ENCODE measurements around the gene NEDD4.
A peak's percentile ranks its signal among the peaks of the same experiment; 100 is the strongest.

Gene NEDD4

DNA sequence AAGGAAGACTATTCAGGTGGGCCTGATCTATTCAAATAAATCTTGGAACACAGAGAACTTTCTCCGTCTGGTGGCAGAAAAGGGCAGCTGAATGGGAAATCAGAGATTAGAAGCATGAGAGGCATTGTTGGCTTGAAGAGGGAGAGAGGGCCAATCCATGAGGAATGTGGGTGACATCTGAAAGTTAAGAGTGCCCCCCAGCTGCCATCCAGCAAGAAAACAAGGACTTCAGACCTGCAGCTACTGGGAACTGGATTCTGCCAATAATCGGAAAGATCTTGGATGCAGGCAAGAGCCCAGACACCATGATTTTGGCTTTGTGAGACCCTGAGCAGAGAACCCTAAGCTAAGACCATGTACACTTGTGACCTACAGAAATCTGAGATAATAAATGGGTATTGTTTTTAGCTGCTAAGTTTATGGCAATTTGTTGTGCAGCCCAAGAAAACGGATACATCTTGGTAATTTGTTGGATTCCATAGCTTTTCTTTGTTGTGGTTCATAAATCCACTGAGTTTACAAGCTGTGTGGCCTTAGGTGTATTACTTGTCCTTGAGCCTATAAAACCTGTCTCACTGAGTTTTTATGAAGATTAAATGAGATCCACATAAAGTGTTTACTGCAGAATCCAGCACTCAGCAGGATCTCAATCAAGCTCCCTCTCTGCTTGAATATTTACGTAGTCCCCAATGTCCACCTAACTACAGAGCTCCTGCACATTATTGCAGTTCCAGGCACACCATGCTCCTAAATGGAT lies 168.4 kb downstream of the NEDD4 start (continued):
- TF ChIP-seq, protein P1, sequence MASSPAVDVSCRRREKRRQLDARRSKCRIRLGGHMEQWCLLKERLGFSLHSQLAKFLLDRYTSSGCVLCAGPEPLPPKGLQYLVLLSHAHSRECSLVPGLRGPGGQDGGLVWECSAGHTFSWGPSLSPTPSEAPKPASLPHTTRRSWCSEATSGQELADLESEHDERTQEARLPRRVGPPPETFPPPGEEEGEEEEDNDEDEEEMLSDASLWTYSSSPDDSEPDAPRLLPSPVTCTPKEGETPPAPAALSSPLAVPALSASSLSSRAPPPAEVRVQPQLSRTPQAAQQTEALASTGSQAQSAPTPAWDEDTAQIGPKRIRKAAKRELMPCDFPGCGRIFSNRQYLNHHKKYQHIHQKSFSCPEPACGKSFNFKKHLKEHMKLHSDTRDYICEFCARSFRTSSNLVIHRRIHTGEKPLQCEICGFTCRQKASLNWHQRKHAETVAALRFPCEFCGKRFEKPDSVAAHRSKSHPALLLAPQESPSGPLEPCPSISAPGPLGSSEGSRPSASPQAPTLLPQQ (tag by site-specific recombination; IDR thresholded peaks at IDR 0.05), result no peak
- TF ChIP-seq ZNF629 (tag by site-specific recombination; IDR thresholded peaks at IDR 0.05), result peak; percentile 48
- no peak for TF ChIP-seq ZNF792 (tag by site-specific recombination; IDR thresholded peaks at IDR 0.05)
- no peak for TF ChIP-seq PBX3 (CRISPR knock-in tag; IDR thresholded peaks at IDR 0.05)
- peak; percentile 57; the same call in 1 of the 2 replicates for TF ChIP-seq ZSCAN23 (tag by site-specific recombination; IDR thresholded peaks at IDR 0.05)
- TF ChIP-seq BCL11A (tag by site-specific recombination; IDR thresholded peaks at IDR 0.05; ENCODE audit: low read depth), result peak; percentile 55; the same call in 1 of the 2 replicates
- TF ChIP-seq, protein P2, sequence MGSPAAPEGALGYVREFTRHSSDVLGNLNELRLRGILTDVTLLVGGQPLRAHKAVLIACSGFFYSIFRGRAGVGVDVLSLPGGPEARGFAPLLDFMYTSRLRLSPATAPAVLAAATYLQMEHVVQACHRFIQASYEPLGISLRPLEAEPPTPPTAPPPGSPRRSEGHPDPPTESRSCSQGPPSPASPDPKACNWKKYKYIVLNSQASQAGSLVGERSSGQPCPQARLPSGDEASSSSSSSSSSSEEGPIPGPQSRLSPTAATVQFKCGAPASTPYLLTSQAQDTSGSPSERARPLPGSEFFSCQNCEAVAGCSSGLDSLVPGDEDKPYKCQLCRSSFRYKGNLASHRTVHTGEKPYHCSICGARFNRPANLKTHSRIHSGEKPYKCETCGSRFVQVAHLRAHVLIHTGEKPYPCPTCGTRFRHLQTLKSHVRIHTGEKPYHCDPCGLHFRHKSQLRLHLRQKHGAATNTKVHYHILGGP (tag by site-specific recombination; IDR thresholded peaks at IDR 0.05), result peak; percentile 49; the same call in 1 of the 2 replicates

DNA sequence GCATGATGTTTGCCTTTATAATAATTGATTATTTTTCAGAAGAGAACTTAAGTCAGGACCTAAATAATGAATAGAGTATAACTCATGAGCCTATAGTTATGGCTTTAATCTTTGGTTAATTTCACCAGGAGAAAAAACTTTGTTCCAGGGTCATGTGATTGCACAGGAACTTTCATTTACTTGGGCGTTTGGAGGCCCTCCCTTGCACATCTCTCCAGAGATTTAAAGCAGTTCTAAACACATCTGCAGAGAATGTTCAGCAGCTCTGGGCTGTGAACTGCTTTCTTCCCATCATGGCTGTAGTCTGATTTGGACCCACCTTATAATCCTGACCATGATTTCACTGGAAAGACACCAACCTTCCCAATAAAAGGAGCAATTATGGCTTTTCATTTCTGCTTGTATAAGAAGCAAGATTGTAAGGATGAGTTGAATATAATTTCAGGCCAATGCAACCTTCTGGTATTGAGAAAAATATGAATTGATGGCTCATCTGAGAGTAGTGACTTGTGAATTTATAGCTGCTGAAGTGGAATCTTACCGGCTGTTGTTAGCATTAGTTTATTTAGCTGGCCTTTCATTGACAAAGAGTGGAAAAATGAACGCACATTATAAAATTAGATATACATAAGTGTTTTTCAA lies 169.6 kb downstream of the NEDD4 start:
- POLR2A ChIA-PET, result interaction anchor here (0.6 kb wide), 1 partner anchor 14 kb away, joined by 3 read pairs; no protein-coding TSS in a partner anchor
- Histone ChIP-seq H3K27ac (ENCODE audit: extremely low read depth, low read depth, low read length) (peak overlapping the region; percentile 71), H3K9me3 (ENCODE audit: control insufficient read depth, insufficient read depth, low read depth, low read length) (no peaks in the 10 kb centered on the region), H3K4me3 (ENCODE audit: low read depth, low read length) (no peak overlapping the region), H3K4me1 (ENCODE audit: control insufficient read depth, insufficient read depth, low read length) (peaks cover 13% of the 10 kb centered on the region), H3K36me3 (ENCODE audit: control insufficient read depth in 2 of 2, insufficient read depth in 1 of 2, low read length in 2 of 2) (no peaks in the 10 kb centered on the region)
- TF ChIP-seq ZNF777 (tag by site-specific recombination; IDR thresholded peaks at IDR 0.05; ENCODE audit: borderline replicate concordance) (no peak), KLF8 (tag by site-specific recombination; IDR thresholded peaks at IDR 0.05) (no peak), ZNF157 (tag by site-specific recombination; IDR thresholded peaks at IDR 0.05) (no peak), ZNF792 (tag by site-specific recombination; IDR thresholded peaks at IDR 0.05) (no peak), MYNN (tag by site-specific recombination; IDR thresholded peaks at IDR 0.05; ENCODE audit: borderline replicate concordance) (no peak), ZNF658 (tag by site-specific recombination; IDR thresholded peaks at IDR 0.05) (no peak), ZNF184 (tag by site-specific recombination; IDR thresholded peaks at IDR 0.05) (no peak), ZNF843 (tag by site-specific recombination; IDR thresholded peaks at IDR 0.05) (no peak)
- CTCF ChIA-PET, result interaction anchor here (0.6 to 1.0 kb wide), 2 partner anchors 9 to 49 kb away, joined by 3 to 4 read pairs; no protein-coding TSS in a partner anchor

- ChIA-PET CTCF (no interaction called here), POLR2A (no interaction called here)
- no peaks in the 10 kb centered on the region for H3K36me3 ChIP-seq (ENCODE audit: control insufficient read depth in 2 of 2, insufficient read depth in 1 of 2, low read length in 2 of 2)
- H3K4me1 ChIP-seq (ENCODE audit: control insufficient read depth, insufficient read depth, low read length), result peaks cover 13% of the 10 kb centered on the region
- no peak overlapping the region for H3K4me3 ChIP-seq (ENCODE audit: low read depth, low read length)
- H3K27ac ChIP-seq (ENCODE audit: extremely low read depth, low read depth, low read length), result peak overlapping the region; percentile 72
- H3K9me3 ChIP-seq (ENCODE audit: control insufficient read depth, insufficient read depth, low read depth, low read length), result no peaks in the 10 kb centered on the region
- TF ChIP-seq, protein P3, sequence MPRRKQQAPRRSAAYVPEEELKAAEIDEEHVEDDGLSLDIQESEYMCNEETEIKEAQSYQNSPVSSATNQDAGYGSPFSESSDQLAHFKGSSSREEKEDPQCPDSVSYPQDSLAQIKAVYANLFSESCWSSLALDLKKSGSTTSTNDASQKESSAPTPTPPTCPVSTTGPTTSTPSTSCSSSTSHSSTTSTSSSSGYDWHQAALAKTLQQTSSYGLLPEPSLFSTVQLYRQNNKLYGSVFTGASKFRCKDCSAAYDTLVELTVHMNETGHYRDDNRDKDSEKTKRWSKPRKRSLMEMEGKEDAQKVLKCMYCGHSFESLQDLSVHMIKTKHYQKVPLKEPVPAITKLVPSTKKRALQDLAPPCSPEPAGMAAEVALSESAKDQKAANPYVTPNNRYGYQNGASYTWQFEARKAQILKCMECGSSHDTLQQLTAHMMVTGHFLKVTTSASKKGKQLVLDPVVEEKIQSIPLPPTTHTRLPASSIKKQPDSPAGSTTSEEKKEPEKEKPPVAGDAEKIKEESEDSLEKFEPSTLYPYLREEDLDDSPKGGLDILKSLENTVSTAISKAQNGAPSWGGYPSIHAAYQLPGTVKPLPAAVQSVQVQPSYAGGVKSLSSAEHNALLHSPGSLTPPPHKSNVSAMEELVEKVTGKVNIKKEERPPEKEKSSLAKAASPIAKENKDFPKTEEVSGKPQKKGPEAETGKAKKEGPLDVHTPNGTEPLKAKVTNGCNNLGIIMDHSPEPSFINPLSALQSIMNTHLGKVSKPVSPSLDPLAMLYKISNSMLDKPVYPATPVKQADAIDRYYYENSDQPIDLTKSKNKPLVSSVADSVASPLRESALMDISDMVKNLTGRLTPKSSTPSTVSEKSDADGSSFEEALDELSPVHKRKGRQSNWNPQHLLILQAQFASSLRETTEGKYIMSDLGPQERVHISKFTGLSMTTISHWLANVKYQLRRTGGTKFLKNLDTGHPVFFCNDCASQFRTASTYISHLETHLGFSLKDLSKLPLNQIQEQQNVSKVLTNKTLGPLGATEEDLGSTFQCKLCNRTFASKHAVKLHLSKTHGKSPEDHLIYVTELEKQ (tag by site-specific recombination; IDR thresholded peaks at IDR 0.05; ENCODE audit: borderline replicate concordance), result peak; percentile 81
- peak; percentile 44; the same call in 1 of the 2 replicates for TF ChIP-seq ZNF394 (tag by site-specific recombination; IDR thresholded peaks at IDR 0.05; ENCODE audit: borderline replicate concordance)
- TF ChIP-seq KLF7 (tag by site-specific recombination; IDR thresholded peaks at IDR 0.05; ENCODE audit: borderline replicate concordance), result peak; percentile 77; the same call in 1 of the 2 replicates
- peak; percentile 57 for TF ChIP-seq GLIS1 (tag by site-specific recombination; IDR thresholded peaks at IDR 0.05)
- TF ChIP-seq ZNF624 (tag by site-specific recombination; IDR thresholded peaks at IDR 0.05), result no peak
- TF ChIP-seq GLI2 (tag by site-specific recombination; IDR thresholded peaks at IDR 0.05; ENCODE audit: borderline replicate concordance, low read depth), result peak; percentile 89; the same call in 1 of the 2 replicates
- peak; percentile 50; the same call in 1 of the 2 replicates for TF ChIP-seq ZNF391 (tag by site-specific recombination; IDR thresholded peaks at IDR 0.05; ENCODE audit: borderline replicate concordance, low read depth)
- peak; percentile 75; the same call in 1 of the 2 replicates for TF ChIP-seq MZF1 (tag by site-specific recombination; IDR thresholded peaks at IDR 0.05; ENCODE audit: borderline replicate concordance)
Observed at GRCh38 chr15:55823191-55823670, 170.2 kb downstream of the NEDD4 start.
